ENCODE results near the gene TULP4.

GRCh38 chr6:158552055-158552795 lies 240.0 kb downstream of the TULP4 start:
- TF ChIP-seq, protein P1, sequence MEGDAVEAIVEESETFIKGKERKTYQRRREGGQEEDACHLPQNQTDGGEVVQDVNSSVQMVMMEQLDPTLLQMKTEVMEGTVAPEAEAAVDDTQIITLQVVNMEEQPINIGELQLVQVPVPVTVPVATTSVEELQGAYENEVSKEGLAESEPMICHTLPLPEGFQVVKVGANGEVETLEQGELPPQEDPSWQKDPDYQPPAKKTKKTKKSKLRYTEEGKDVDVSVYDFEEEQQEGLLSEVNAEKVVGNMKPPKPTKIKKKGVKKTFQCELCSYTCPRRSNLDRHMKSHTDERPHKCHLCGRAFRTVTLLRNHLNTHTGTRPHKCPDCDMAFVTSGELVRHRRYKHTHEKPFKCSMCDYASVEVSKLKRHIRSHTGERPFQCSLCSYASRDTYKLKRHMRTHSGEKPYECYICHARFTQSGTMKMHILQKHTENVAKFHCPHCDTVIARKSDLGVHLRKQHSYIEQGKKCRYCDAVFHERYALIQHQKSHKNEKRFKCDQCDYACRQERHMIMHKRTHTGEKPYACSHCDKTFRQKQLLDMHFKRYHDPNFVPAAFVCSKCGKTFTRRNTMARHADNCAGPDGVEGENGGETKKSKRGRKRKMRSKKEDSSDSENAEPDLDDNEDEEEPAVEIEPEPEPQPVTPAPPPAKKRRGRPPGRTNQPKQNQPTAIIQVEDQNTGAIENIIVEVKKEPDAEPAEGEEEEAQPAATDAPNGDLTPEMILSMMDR (conservative IDR thresholded peaks at IDR 0.05 in 1 of 2, IDR thresholded peaks at IDR 0.05 in 1 of 2; ENCODE audit: low read depth in 1 of 2, low read length in 2 of 2), result no peak
- TF ChIP-seq EZH2 (IDR thresholded peaks at IDR 0.05; ENCODE audit: low read length, missing control alignments), result no peak

Measured in fibroblast of lung (primary cell).